ENCODE results near the gene SLAMF1. TPM values are rescaled to one million over a fixed set of nuclear protein-coding genes. Genes with fewer than 3 reads are reported as not detected.

Gene SLAMF1
- total RNA-seq, 1 donor from 2014 or later = not detected

GRCh38 chr1:160581961-160582360 lies 64.9 kb downstream of the SLAMF1 start:
- no peaks in the 10 kb centered on the region for H3K4me1 Mint-ChIP-seq (ENCODE audit: low read depth, unreplicated experiment)
- H3K27me3 ChIP-seq (ENCODE audit: insufficient read depth, low read length) = no peaks in the 10 kb centered on the region
- H3K4me3 Mint-ChIP-seq (ENCODE audit: unreplicated experiment) = no peak overlapping the region
- H3K9me3 ChIP-seq (ENCODE audit: insufficient read depth, low read depth, low read length) = no peaks in the 10 kb centered on the region
- no peak overlapping the region for H3K9ac ChIP-seq (ENCODE audit: low read length)
- FAIRE-seq = no peak
- H4K20me1 ChIP-seq (ENCODE audit: insufficient read depth, low read length) = no peaks in the 10 kb centered on the region
- H3K36me3 ChIP-seq (ENCODE audit: insufficient read depth, low read length) = no peaks in the 10 kb centered on the region
- no peaks in the 10 kb centered on the region for H3K4me1 ChIP-seq (ENCODE audit: insufficient read depth, low read length)
- H3K79me2 ChIP-seq (ENCODE audit: insufficient read depth, low read length) = no peaks in the 10 kb centered on the region
- no peak overlapping the region for H2AFZ ChIP-seq (ENCODE audit: low read depth, low read length)
- no peak overlapping the region for H3K4me3 ChIP-seq (ENCODE audit: insufficient read depth, low read depth, low read length)
- H3K27ac ChIP-seq (ENCODE audit: low read depth, low read length) = no peak overlapping the region
- peaks cover 8% of the 10 kb centered on the region for H3K9me3 Mint-ChIP-seq (ENCODE audit: unreplicated experiment)
- no peak for TF ChIP-seq EZH2 (IDR thresholded peaks at IDR 0.05; ENCODE audit: insufficient read depth, low read length)
- no peak overlapping the region for H3K4me2 ChIP-seq (ENCODE audit: low read length)
- no peak for DNase-seq (ENCODE audit: low read depth)
- H3K36me3 Mint-ChIP-seq (ENCODE audit: low read depth, unreplicated experiment) = no peaks in the 10 kb centered on the region
- H3K27me3 Mint-ChIP-seq (ENCODE audit: low read depth, unreplicated experiment) = peaks cover 2% of the 10 kb centered on the region
- H3K27ac Mint-ChIP-seq (ENCODE audit: unreplicated experiment) = no peak overlapping the region

- no peak for FAIRE-seq
- Mint-ChIP-seq H3K4me1 (ENCODE audit: low read depth, unreplicated experiment) (no peaks in the 10 kb centered on the region), H3K36me3 (ENCODE audit: low read depth, unreplicated experiment) (no peaks in the 10 kb centered on the region), H3K4me3 (ENCODE audit: unreplicated experiment) (no peak overlapping the region), H3K9me3 (ENCODE audit: unreplicated experiment) (peaks cover 8% of the 10 kb centered on the region), H3K27me3 (ENCODE audit: low read depth, unreplicated experiment) (peaks cover 2% of the 10 kb centered on the region), H3K27ac (ENCODE audit: unreplicated experiment) (no peak overlapping the region)
- Histone ChIP-seq H4K20me1 (ENCODE audit: insufficient read depth, low read length) (no peaks in the 10 kb centered on the region), H3K27me3 (ENCODE audit: insufficient read depth, low read length) (no peaks in the 10 kb centered on the region), H3K36me3 (ENCODE audit: insufficient read depth, low read length) (no peaks in the 10 kb centered on the region), H3K9ac (ENCODE audit: low read length) (no peak overlapping the region), H3K4me1 (ENCODE audit: insufficient read depth, low read length) (no peaks in the 10 kb centered on the region), H3K79me2 (ENCODE audit: insufficient read depth, low read length) (no peaks in the 10 kb centered on the region), H3K4me3 (ENCODE audit: insufficient read depth, low read depth, low read length) (no peak overlapping the region), H3K9me3 (ENCODE audit: insufficient read depth, low read depth, low read length) (no peaks in the 10 kb centered on the region), H2AFZ (ENCODE audit: low read depth, low read length) (no peak overlapping the region), H3K27ac (ENCODE audit: low read depth, low read length) (no peak overlapping the region), H3K4me2 (ENCODE audit: low read length) (no peak overlapping the region)
- TF ChIP-seq, protein P1, sequence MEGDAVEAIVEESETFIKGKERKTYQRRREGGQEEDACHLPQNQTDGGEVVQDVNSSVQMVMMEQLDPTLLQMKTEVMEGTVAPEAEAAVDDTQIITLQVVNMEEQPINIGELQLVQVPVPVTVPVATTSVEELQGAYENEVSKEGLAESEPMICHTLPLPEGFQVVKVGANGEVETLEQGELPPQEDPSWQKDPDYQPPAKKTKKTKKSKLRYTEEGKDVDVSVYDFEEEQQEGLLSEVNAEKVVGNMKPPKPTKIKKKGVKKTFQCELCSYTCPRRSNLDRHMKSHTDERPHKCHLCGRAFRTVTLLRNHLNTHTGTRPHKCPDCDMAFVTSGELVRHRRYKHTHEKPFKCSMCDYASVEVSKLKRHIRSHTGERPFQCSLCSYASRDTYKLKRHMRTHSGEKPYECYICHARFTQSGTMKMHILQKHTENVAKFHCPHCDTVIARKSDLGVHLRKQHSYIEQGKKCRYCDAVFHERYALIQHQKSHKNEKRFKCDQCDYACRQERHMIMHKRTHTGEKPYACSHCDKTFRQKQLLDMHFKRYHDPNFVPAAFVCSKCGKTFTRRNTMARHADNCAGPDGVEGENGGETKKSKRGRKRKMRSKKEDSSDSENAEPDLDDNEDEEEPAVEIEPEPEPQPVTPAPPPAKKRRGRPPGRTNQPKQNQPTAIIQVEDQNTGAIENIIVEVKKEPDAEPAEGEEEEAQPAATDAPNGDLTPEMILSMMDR (IDR thresholded peaks at IDR 0.05; ENCODE audit: insufficient read depth, low read depth, low read length) = no peak
- no peak for TF ChIP-seq EZH2 (IDR thresholded peaks at IDR 0.05; ENCODE audit: insufficient read depth, low read length)
- no peak for DNase-seq (ENCODE audit: low read depth)
These were observed 66.5 kb downstream of the SLAMF1 start for GRCh38 chr1:160580221-160580812.

- no peak within 1 kb of the TSS for H2AFZ ChIP-seq (ENCODE audit: low read depth, low read length)
- no peak within 1 kb of the TSS for H3K4me3 ChIP-seq (ENCODE audit: insufficient read depth, low read depth, low read length)
- TF ChIP-seq, protein P1 (IDR thresholded peaks at IDR 0.05; ENCODE audit: insufficient read depth, low read depth, low read length) = no peak
- TF ChIP-seq EZH2 (IDR thresholded peaks at IDR 0.05; ENCODE audit: insufficient read depth, low read length) = no peak
- H3K9me3 Mint-ChIP-seq (ENCODE audit: unreplicated experiment) = peaks cover 8% of the 10 kb centered on the region
- no peak within 1 kb of the TSS for H3K4me3 Mint-ChIP-seq (ENCODE audit: unreplicated experiment)
- FAIRE-seq (no peak), DNase-seq (ENCODE audit: low read depth) (no peak)
- no peaks in the 10 kb centered on the region for H3K9me3 ChIP-seq (ENCODE audit: insufficient read depth, low read depth, low read length)
- no peaks in the 10 kb centered on the region for H3K4me1 Mint-ChIP-seq (ENCODE audit: low read depth, unreplicated experiment)
- no peak within 1 kb of the TSS for H3K27ac ChIP-seq (ENCODE audit: low read depth, low read length)
- H4K20me1 ChIP-seq (ENCODE audit: insufficient read depth, low read length) = no peaks in the 10 kb centered on the region
- no peaks in the 10 kb centered on the region for H3K4me1 ChIP-seq (ENCODE audit: insufficient read depth, low read length)
- no peak within 1 kb of the TSS for H3K9ac ChIP-seq (ENCODE audit: low read length)
- H3K27me3 Mint-ChIP-seq (ENCODE audit: low read depth, unreplicated experiment) = peaks cover 2% of the 10 kb centered on the region
- no peaks in the 10 kb centered on the region for H3K27me3 ChIP-seq (ENCODE audit: insufficient read depth, low read length)
- H3K79me2 ChIP-seq (ENCODE audit: insufficient read depth, low read length) = no peaks in the 10 kb centered on the region
- H3K27ac Mint-ChIP-seq (ENCODE audit: unreplicated experiment) = no peak within 1 kb of the TSS
- H3K36me3 Mint-ChIP-seq (ENCODE audit: low read depth, unreplicated experiment) = no peaks in the 10 kb centered on the region
- no peaks in the 10 kb centered on the region for H3K36me3 ChIP-seq (ENCODE audit: insufficient read depth, low read length)
- H3K4me2 ChIP-seq (ENCODE audit: low read length) = no peak within 1 kb of the TSS
These were observed 67.6 kb downstream of the SLAMF1 start, which contains the start of gene CD84 for GRCh38 chr1:160579216-160579701. CD84 (minus strand) TSS chr1:160579496; CDS start chr1:160579437, 59 bp downstream.
